Endothelial cell of hepatic sinusoid (primary cell): Measurements from ENCODE around the gene MMP2.

Source experiments
- in situ Hi-C: cut with HindIII; loops from 2 replicates; pipeline ENCODE4 v1.10.0; 2017; ENCODE audit warnings: low sequenced_read_pairs

Gene MMP2

GRCh38 chr16:55467898-55468297, 11.1 kb upstream of the MMP2 start:
- in situ Hi-C loops = loop anchor here (25.0 kb wide), 1 partner anchor 194 kb away; the partner anchor contains the start of gene SLC6A2

- in situ Hi-C loops = loop anchor here (25.0 kb wide), 1 partner anchor 194 kb away; the partner anchor contains the start of gene SLC6A2
Observed at GRCh38 chr16:55468352-55468990, 10.5 kb upstream of the MMP2 start.

GRCh38 chr16:55469821-55470532, 9.0 kb upstream of the MMP2 start:
- in situ Hi-C loops = loop anchor here (5.0 to 25.0 kb wide), 2 partner anchors 62 to 192 kb away; partner anchors contain the start of gene SLC6A2

- in situ Hi-C loops = loop anchor here (5.0 to 25.0 kb wide), 2 partner anchors 62 to 192 kb away; partner anchors contain the start of gene SLC6A2
Observed at GRCh38 chr16:55470533-55471371, 8.2 kb upstream of the MMP2 start.

GRCh38 chr16:55471448-55472097, 7.4 kb upstream of the MMP2 start:
- in situ Hi-C loops = loop anchor here (5.0 to 25.0 kb wide), 2 partner anchors 61 to 191 kb away; partner anchors contain the start of gene SLC6A2

- in situ Hi-C loops = loop anchor here (5.0 to 25.0 kb wide), 2 partner anchors 59 to 189 kb away; partner anchors contain the start of gene SLC6A2
Observed at GRCh38 chr16:55473587-55473986, 5.4 kb upstream of the MMP2 start.

- in situ Hi-C loops = loop anchor here (5.0 to 25.0 kb wide), 2 partner anchors 57 to 187 kb away; partner anchors contain the start of gene SLC6A2
Observed at GRCh38 chr16:55474821-55475220, 4.2 kb upstream of the MMP2 start.

GRCh38 chr16:55475919-55476318, 3.1 kb upstream of the MMP2 start:
- in situ Hi-C loops = no loop called here

GRCh38 chr16:55476625-55477533, 2.1 kb upstream of the MMP2 start:
- in situ Hi-C loops = no loop called here

- in situ Hi-C loops = no loop called here
Observed at GRCh38 chr16:55477736-55478135, 1.3 kb upstream of the MMP2 start.

- in situ Hi-C loops = no loop called here
Observed at GRCh38 chr16:55479430-55480140, 587 bp downstream of the MMP2 start.

- in situ Hi-C loops = no loop called here
Observed at GRCh38 chr16:55480228-55480655, 1.2 kb downstream of the MMP2 start.

- in situ Hi-C loops = no loop called here
Observed at GRCh38 chr16:55481023-55481422, 2.0 kb downstream of the MMP2 start.

GRCh38 chr16:55482056-55482455, 3.1 kb downstream of the MMP2 start:
- in situ Hi-C loops = no loop called here

GRCh38 chr16:55487048-55487803, 8.2 kb downstream of the MMP2 start:
- in situ Hi-C loops = loop anchor here (5.0 kb wide), 1 partner anchor 75 kb away; no protein-coding TSS in a partner anchor

GRCh38 chr16:55488306-55488705, 9.3 kb downstream of the MMP2 start:
- in situ Hi-C loops = loop anchor here (5.0 kb wide), 1 partner anchor 74 kb away; no protein-coding TSS in a partner anchor

- in situ Hi-C loops = loop anchor here (5.0 kb wide), 1 partner anchor 73 kb away; no protein-coding TSS in a partner anchor
Observed at GRCh38 chr16:55489119-55489955, 10.3 kb downstream of the MMP2 start.
